ENCODE measurements around the gene PLA2G5.
"Not testable (repeated sequence)": the region's sequence is repeated elsewhere in the genome, so short reads cannot be mapped to it uniquely, and the experiment has no call there.

The PLA2G5 gene

GRCh38 chr1:20123722-20124455 lies 53.9 kb downstream of the PLA2G5 start:
- no peak for DNase-seq

- DNase-seq = no peak
Measured at GRCh38 chr1:20124456-20125057, 54.6 kb downstream of the PLA2G5 start.

- no peak for DNase-seq
Measured at GRCh38 chr1:20125100-20125499, 55.1 kb downstream of the PLA2G5 start.

GRCh38 chr1:20126041-20126805 lies 56.2 kb downstream of the PLA2G5 start:
- DNase-seq = no peak

- no peak for DNase-seq
Measured at GRCh38 chr1:20126806-20127440, 56.9 kb downstream of the PLA2G5 start.

GRCh38 chr1:20130518-20130917 lies 60.5 kb downstream of the PLA2G5 start:
- not testable (repeated sequence) for DNase-seq

GRCh38 chr1:20134995-20135394 lies 65.0 kb downstream of the PLA2G5 start:
- no peak for DNase-seq

GRCh38 chr1:20136249-20136648 lies 66.3 kb downstream of the PLA2G5 start:
- no peak for DNase-seq

GRCh38 chr1:20137055-20137454 lies 67.1 kb downstream of the PLA2G5 start:
- DNase-seq = no peak

- DNase-seq = no peak
Measured at GRCh38 chr1:20137604-20138003, 67.6 kb downstream of the PLA2G5 start.

- DNase-seq = no peak
Measured at GRCh38 chr1:20138346-20138745, 68.4 kb downstream of the PLA2G5 start.

GRCh38 chr1:20138961-20139550 lies 69.1 kb downstream of the PLA2G5 start, which contains the start of gene PLA2G2F:
PLA2G2F (plus strand) TSS chr1:20139323; CDS start chr1:20139428, 105 bp downstream.
- no peak for DNase-seq

GRCh38 chr1:20139776-20140612 lies 70.0 kb downstream of the PLA2G5 start:
- DNase-seq = no peak

- no peak for DNase-seq
Measured at GRCh38 chr1:20141001-20141400, 71.0 kb downstream of the PLA2G5 start.

GRCh38 chr1:20141466-20141865 lies 71.5 kb downstream of the PLA2G5 start:
- no peak for DNase-seq
